HG03378 (cell line): ENCODE measurements around the gene SLC25A48.

ENCODE experiments used
- ATAC-seq: cut with Tn5 transposase; IDR thresholded peaks from one replicate; pipeline ENCODE4 v1.9.1; 2021; ENCODE audit warnings: mild to moderate bottlenecking, moderate library complexity; ENCODE audit not compliant: unreplicated experiment

Gene SLC25A48

DNA sequence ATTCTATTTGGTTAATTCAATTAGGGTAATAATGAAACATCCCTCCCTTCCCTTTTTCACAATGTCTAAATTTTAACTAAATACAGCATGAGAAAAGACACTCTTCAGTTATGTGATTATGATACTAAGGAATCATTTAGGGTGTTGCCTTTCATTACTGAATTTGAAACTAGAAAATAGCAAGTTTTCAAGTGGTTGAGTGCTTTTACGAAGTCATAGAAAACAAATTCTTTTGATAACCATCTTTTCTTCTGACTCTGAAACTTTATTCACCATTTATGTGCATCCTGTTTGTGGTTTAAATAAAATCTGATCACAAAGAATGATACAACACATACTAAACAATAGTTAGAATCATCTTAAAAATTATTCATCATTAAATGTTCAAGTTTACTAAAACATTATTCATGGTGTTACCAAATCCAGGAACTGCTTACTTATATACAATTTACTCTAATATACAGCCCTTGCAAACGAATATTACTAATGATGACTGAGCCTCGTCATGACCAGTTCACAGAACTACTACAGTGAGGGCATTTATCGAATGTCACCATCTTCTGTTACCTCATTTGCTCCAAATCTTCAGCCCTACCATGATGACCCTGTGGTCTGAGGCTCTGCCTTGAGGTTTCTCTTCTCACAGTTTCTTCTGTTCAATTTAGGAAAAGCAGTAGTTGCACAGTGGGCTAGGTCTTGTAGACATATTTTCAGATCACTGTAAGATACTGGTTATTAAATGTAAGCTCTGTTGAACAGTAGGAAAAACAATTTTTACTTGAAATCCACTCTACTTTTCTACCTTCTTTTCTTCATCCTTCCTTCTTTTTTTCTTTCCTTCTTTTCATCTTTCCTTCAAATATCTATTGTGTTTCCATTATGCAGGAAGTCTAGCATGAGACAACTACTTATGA lies 79.5 kb downstream of the SLC25A48 start:
- ATAC-seq: no peak

DNA sequence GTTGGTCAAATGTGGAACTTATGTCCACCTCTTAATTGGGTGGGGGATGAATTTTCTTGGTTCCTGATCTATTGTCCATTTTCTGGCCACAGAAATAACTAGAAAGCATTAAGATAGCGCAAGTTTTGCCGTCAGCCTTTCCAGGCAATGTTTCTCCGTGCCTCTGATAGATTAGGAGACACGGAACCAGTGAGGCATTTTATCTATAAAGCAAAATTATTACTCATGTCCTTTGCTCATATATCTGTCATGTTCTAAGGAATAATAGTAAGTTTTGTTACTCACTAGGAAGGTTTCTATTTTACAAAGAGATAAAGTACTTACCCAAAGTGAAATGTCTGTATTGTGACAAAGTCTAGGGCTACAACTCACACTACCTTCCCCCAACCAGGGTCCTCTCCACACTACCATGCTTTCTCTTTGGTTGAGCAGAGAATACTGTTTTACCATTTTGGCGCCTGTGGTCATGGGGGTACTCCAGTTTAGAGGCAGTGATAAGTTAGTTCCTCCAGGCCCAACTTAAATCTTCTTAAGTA lies 81.1 kb downstream of the SLC25A48 start:
- no peak for ATAC-seq

DNA sequence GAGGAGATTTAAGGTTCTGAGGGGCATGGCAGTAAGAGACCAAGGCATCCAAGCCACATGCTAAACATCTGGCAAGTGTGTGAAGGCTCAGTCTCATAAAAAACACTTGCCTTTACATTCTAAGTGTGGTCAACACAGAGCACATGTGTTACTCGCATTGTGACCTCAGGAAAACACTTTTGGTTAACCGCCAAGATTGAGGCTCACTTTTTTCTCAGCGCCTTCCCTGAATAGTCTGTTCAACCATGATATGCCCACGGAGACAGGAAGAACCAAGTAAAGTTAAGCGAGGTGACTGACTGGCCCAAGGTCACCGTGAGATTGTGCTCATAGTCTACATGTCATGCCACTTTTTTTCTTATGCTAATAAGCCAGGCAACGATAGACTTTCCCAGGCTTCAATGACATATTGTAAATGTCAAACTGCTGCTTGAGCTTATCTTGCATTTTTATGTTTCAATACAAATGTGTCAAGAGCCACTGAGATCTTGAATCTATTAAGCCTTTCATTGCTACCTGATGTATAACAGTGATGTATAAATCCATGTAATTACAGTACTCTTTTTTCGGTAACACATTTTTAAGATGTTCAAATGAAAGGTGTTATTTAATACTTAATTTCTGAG lies 82.3 kb downstream of the SLC25A48 start:
- no peak for ATAC-seq

DNA sequence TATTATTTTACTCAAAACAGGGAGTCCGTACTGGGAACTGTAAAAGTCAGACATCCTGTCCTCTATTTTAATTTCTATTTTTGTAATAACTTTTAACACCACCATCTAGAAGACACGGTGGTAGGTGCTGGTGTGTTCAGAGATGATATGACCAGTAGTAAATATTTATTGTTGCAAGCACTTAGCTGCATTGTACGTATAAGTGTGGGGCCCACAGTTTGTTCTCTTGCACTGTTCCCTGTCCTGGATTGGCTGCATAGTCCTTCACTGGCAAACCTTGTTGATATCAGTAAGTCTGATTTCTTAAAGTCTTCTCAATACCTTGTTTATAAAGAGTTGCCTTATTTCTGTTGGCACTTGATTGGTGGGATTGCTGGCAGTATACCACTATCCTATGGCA lies 85.7 kb downstream of the SLC25A48 start:
- no peak for ATAC-seq

DNA sequence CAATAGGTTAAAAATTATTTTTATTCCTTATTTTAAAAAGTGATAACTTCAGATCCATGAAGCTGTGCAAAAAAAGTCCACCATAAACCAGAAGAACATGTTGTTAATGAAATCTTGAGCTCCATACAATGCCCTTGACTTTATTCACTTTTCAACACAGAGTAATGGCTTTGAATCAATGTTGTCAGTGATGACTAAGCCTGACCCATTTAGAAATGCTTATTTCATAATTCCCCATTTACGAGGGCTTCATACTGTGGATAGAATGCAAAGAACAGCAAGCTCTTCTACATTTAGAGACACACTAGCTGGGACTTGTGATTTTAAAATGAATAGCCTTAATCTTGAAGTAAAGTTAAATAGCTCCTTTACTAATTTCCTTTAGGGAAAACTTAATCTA lies 86.9 kb downstream of the SLC25A48 start:
- ATAC-seq: no peak

DNA sequence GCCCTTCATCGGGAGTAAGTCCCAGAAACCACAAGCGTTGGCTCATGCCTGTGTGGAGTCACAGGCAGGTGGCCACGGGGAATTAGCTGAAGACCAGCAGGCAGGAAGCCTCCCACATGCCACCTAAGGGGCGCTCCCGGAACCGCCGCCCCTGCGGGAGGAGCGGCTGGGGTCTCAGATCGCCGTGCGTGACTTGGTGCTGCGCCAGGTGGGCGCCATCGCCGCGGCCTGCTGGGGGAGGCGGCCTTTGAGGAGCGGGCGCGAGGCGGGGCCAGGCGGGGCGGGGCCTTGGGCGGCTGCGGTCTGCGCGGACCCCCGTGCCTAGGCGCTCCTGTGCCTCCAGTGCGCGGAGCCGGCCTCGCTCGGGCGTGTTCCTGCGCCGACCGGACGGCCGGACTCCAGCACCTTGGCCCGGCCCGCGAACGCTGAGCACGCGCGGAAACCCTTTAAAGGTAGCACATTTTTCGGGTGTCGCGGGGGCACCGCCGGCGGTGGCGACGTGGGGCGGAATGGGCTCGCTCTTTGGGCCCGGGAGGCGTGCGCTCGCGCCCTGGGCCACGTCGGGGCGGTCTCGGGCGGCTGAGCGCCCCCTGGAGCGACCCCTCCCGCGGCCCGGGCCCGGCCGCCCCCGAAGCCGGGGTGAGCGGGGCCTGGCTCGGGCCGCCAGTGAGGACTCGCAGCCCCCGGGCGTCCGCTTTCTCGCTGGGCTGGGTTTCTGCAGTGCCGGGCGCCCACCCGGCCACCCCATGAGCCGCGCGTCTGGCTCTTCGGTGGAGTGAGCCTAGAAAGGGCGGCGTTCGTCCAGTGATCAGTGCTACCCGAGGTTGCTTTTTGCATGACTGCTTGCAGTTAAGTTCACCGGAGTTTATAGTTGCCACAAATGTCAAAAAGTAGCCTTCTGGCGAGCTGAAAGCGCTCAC lies 95.8 kb downstream of the SLC25A48 start:
- ATAC-seq: no peak

DNA sequence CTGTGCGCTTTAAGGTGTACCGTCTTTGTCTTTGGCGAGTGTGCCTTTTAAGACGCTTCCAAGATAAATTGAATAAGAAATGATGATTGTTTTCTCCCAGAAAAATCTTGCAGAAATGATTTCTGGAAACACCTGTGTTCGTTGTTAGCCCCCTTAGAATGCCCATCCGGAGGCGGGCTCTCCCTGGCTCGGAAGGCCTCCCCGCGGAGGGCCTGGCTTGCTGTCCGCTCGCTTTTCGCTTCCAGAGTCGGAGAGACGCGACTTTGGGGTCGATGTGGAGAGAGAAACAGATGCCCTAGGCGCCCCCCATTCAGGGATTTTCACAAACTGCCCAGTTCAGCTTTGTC lies 96.5 kb downstream of the SLC25A48 start:
- no peak for ATAC-seq

DNA sequence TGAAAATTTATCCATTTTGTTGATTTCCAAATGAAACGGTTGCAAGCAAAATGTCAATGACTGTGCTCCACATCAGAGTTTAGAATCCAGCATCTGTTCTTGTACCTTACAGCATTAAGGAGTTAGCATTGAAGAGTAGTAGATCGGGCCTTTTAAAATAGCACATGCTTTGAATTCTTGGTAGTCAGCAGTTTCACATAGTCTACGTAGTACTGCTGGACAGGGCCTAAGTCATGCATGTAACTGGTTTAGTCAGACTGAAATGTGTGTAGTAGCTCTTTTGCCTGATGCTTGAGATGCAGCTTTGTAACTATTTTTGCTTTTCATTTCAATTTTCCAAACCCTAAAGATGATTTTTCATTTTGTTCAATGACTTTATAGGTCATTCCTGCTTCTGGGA lies 100.5 kb downstream of the SLC25A48 start:
- no peak for ATAC-seq

DNA sequence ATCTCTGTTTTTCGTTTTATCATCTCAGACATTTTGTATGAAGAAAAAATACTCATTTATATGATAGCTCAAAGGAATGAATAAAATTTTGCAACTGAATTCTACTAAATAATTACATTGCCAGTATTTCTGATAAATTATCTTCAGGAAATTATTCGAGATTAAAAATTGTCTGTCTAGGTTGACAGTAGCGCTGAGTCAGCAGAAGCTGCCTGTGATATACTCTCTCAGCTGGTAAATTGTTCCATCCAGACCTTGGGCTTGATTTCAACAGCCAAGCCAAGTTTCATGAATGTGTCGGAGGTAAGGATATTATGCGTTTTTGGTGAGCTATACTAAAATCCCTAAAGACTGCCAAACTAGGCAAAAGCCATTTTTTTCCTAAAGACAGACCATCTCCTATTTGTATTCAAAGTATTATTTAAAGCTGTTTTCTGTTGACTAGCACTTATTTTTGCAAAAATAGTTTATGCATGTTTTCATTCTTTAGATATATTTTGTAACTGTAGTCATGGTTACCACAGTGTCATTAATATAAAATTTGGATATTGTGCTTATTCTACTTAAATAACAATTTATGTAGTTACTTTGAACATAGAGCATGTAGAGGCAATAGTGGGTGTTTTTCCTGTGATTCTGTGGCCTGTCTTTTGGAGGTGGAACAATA lies 102.9 kb downstream of the SLC25A48 start:
- no peak for ATAC-seq
